RPMI7951 (cell line): ENCODE data around the gene RABGAP1L. TPM values are rescaled to one million over a fixed set of nuclear protein-coding genes. Genes with fewer than 3 reads are reported as not detected.

Source experiments
- DNase-seq: peaks from one replicate; pipeline ENCODE4 v3.0.0-alpha.2; 2012; ENCODE audit warnings: low read depth
- total RNA-seq: library from RNA; depleted of rRNA; stranded (reverse); fragments of >200 nt; shearing (Covaris generic); gene quantifications from 2 replicates; pipeline ENCODE4 v1.2.3, GENCODE V29; 2014

Gene RABGAP1L
- total RNA-seq, 1 experiment from 2014 or later: 17.2 TPM

- DNase-seq: no peak
Observed at GRCh38 chr1:174746024-174746808, 586.9 kb downstream of the RABGAP1L start.

GRCh38 chr1:174747613-174748012 is 588.3 kb downstream of the RABGAP1L start:
- DNase-seq: no peak

- DNase-seq: no peak
Observed at GRCh38 chr1:174748586-174748985, 589.3 kb downstream of the RABGAP1L start.

DNA sequence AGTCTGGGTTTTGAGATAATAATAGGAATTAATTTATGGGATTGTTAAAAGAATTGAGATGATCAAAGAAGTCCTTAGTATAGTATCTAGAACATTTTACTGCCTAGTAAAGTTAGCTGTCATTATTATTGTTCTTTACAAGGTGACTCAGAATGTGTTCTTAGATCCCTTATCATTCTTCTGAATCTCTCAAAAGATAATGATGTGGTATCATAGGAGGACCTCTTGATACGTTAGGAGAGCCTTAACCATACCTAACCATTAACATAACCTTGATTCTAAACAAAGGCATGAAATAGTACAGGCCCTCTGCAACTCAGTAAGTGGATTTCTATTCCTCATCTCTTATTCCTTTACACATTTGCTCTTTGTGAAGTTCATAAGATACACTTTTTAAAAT is 593.8 kb downstream of the RABGAP1L start:
- DNase-seq: no peak

DNA sequence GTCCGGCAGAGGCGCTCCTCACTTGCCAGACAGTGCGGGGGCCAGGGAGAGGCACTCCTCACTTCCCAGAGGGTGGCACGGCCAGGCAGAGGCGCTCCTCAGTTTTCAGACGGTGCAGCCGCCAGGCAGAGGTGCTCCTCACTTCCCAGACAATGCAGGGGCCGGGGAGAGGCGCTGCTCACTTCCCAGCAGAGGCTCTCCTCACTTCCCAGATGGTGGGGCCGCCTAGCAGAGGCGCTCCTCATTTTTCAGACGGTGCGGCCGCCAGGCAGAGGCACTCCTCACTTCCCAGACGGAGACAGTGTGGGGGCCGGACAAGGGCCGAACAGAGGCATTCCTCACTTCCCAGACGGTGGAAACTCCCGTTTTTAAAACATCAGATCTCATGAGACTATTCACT is 602.0 kb downstream of the RABGAP1L start:
- no peak for DNase-seq

- no peak for DNase-seq
Observed at GRCh38 chr1:174761901-174762585, 602.7 kb downstream of the RABGAP1L start.

GRCh38 chr1:174764191-174764590 is 604.9 kb downstream of the RABGAP1L start:
- DNase-seq: no peak

GRCh38 chr1:174766727-174767126 is 607.4 kb downstream of the RABGAP1L start:
- no peak for DNase-seq

DNA sequence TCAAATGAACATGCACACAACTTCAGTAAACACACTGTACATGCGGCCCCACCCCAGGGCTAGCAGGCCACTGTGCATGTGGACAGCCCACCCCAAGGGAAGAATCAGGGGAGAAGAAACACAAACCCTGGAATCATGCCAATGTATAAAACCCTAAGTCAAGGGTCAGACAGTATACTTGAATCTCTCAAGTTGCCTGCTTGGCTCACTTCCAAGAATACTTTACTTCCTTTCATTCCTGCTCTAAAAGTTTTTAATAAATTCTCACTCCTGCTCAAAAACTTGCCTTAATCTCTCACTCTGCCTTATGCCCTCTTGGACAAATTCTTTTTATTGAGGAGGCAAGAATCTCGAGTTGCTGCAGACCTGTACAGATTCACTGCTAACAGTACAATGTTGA is 609.2 kb downstream of the RABGAP1L start:
- DNase-seq: no peak

- DNase-seq: no peak
Observed at GRCh38 chr1:174768949-174769348, 609.6 kb downstream of the RABGAP1L start.

GRCh38 chr1:174769961-174770549 is 610.7 kb downstream of the RABGAP1L start:
- peak; percentile 59 for DNase-seq

DNA sequence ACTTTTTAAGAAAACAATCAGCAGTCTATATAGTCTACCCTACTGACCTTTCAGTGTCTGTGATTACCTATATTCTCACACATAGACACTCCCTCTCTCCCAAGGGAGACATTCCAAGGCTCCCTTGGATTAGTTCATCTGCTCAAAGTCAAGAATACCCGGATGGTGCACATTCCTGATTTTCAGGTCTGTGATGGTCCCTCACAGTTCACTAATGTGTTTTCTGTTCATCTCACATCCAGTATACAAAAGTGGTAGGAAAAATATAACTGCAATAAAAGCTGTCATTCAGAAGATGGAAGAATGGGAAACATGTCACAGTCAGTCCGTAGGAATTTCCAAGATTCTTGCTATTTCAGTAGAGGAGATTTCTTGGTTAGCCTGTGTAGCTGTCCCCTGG is 616.3 kb downstream of the RABGAP1L start:
- no peak for DNase-seq

DNA sequence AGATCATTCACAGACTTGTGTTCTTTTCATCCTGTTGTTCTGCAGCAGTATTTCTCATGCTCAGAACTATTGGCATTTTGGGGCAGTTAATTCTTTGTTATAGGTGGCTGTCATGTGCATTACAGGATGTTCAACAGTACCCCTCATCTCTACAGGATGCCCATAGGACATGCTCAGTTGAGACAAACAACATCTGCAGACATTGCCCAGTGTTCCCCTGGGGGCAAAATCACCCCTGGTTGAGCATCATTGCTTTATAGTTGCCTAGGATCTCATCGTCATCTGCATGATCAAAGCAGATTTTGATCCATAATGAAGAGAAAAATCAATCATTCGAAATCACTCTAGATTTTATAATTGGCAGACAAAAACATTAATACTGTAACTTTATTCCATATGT is 617.9 kb downstream of the RABGAP1L start:
- peak; percentile 12 for DNase-seq

- no peak for DNase-seq
Observed at GRCh38 chr1:174785510-174785909, 626.2 kb downstream of the RABGAP1L start.

GRCh38 chr1:174786358-174786757 is 627.0 kb downstream of the RABGAP1L start:
- no peak for DNase-seq

- no peak for DNase-seq
Observed at GRCh38 chr1:174786760-174787159, 627.4 kb downstream of the RABGAP1L start.

- peak; percentile 69 for DNase-seq
Observed at GRCh38 chr1:174788981-174789380, 629.7 kb downstream of the RABGAP1L start.

DNA sequence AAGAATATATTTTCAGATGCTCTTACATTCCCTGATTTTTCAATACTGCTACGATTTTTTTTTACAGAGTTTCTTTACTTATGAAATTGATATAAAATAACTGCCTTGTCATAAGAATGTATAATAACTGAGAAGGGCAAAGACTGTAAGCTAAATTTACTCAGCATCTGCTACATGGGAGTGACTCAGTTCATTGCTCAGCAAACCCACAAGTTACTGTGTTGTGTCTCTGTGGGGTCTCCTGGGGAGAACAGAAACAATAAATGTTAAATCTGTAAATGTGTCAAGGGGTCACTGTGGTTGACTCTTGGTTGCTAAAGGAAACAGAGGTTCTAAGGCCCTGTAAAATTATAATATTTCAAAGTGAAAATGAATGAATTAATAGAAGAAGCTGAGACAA is 630.1 kb downstream of the RABGAP1L start:
- DNase-seq: peak; percentile 77

DNA sequence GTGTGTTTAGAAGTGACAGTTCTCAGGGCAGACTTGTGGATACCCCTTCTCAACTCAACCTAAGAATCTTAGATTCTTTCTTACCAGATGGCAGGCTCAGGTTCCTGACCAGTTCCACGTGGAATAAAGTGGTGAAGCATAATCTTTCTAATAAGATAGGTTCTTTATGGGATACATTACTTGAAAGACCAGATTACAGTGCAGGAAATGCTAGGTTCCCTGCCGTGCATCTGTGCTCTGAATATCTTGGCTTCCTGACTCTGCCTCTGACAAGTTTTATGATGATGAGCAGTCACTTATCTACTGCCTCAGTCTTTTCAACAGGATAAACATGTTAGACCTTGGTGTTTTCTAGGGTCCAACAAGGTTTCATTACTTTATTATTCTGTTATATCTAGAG is 632.5 kb downstream of the RABGAP1L start:
- no peak for DNase-seq

- DNase-seq: no peak
Observed at GRCh38 chr1:174794861-174795260, 635.5 kb downstream of the RABGAP1L start.

DNA sequence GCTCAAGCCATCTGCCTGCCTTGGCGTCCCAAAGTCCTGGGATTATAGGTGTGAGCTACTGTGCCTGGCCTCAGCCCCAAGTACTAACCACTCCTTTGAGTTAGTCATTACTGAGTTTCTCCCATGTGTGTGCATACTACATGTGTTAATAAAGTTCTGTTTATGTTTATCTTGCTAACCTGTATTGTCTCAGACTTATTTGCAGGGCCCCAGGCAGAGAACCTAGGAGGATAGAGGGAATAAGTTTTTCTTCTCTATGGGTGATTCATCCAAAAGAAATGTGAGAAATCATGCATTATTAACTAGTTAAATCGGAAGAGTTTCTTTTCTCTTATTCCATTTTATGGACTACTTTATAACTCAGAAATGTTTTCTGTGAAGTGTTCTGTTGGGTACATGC is 636.5 kb downstream of the RABGAP1L start:
- DNase-seq: peak; percentile 65

DNA sequence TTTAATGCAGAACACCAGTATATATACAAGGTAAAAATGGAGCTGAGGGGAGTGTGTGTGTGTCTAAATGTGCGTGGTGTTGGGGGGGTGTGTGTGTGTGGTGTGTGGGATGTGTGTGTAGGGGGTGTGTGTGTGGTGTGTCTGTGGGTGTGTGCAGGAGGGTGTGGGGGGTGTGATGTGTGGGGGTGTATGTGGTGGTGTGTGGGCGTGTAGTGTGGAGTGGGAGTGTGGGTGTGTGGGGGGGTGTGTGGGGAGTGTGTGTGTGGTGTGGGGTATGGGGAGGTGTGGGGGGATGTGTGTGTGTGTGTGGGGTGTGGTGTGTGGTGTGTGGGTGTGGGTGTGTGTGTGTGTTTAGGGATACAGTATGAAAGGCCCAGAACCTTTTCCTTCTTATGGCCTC is 638.1 kb downstream of the RABGAP1L start:
- DNase-seq: no peak

DNA sequence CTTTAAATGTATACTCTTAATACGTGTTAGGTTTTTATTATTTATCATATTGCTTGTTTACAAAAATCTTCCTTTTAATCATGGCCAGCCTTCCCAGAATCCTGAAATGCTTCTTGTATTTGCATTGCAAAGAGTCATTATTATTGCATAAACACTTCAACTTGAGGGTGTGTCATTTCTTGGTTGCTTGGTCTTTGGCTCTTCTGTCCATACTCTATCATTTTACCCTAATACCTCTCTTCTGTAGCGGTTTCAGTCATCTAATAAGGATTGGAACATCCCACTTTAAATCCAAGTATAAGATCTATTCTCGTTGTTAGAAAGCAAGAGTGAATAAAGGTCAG is 639.8 kb downstream of the RABGAP1L start:
- DNase-seq: no peak
